Tibial nerve (tissue), 4 donors: ENCODE results near the gene CALML5.

Experiments
- EP300 ChIP-seq, 2 donors: sonication (generic); formaldehyde crosslinking; IDR thresholded peaks; one replicate each; pipeline ENCODE4 v1.6.1; 2017; ENCODE audit warnings: antibody characterized with exemption in 2 of 2, mild to moderate bottlenecking in 1 of 2
- POLR2A ChIP-seq, 2 donors: fragments of 450-650 bp; IDR thresholded peaks; one replicate each; pipeline ENCODE4 v1.6.1; 2017; ENCODE audit warnings: antibody characterized with exemption in 2 of 2, mild to moderate bottlenecking in 2 of 2, moderate library complexity in 2 of 2
- TF ChIP-seq, protein P1 (sequence below), 5 experiments: fragments of 200-600 bp in 3 of 5; fragments of 450-650 bp in 2 of 5; sonication (generic) in 3 of 5; IDR thresholded peaks; one replicate each; pipeline ENCODE4 v1.5.1; 2016 to 2019; ENCODE audit warnings: antibody characterized with exemption in 5 of 5, mild to moderate bottlenecking in 3 of 5, moderate library complexity in 2 of 5

- TF ChIP-seq, protein P1, sequence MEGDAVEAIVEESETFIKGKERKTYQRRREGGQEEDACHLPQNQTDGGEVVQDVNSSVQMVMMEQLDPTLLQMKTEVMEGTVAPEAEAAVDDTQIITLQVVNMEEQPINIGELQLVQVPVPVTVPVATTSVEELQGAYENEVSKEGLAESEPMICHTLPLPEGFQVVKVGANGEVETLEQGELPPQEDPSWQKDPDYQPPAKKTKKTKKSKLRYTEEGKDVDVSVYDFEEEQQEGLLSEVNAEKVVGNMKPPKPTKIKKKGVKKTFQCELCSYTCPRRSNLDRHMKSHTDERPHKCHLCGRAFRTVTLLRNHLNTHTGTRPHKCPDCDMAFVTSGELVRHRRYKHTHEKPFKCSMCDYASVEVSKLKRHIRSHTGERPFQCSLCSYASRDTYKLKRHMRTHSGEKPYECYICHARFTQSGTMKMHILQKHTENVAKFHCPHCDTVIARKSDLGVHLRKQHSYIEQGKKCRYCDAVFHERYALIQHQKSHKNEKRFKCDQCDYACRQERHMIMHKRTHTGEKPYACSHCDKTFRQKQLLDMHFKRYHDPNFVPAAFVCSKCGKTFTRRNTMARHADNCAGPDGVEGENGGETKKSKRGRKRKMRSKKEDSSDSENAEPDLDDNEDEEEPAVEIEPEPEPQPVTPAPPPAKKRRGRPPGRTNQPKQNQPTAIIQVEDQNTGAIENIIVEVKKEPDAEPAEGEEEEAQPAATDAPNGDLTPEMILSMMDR (IDR thresholded peaks at IDR 0.05): no peak
- TF ChIP-seq EP300 (IDR thresholded peaks at IDR 0.05): no peak
- TF ChIP-seq POLR2A (IDR thresholded peaks at IDR 0.05): no peak
Measured at GRCh38 chr10:5458425-5458824, 40.9 kb downstream of the CALML5 start.
